HG02973 (cell line): Measurements from ENCODE around the gene CRYBG2.
"Not testable (repeated sequence)": the region's sequence is repeated elsewhere in the genome, so short reads cannot be mapped to it uniquely, and the experiment has no call there.

Source experiments
- ATAC-seq: cut with Tn5 transposase; IDR thresholded peaks from one replicate; pipeline ENCODE4 v1.9.1; 2021; ENCODE audit warnings: moderate library complexity; ENCODE audit not compliant: unreplicated experiment

The CRYBG2 gene

GRCh38 chr1:26324550-26324949 is 29.4 kb downstream of the CRYBG2 start:
- no peak for ATAC-seq

GRCh38 chr1:26323382-26323781 is 30.5 kb downstream of the CRYBG2 start:
- no peak for ATAC-seq

GRCh38 chr1:26322042-26322331 is 31.9 kb downstream of the CRYBG2 start:
- ATAC-seq: no peak

- peak; percentile 31 for ATAC-seq
Observed at GRCh38 chr1:26321315-26322041, 32.5 kb downstream of the CRYBG2 start.

- ATAC-seq: no peak
Observed at GRCh38 chr1:26320896-26321295, 33.0 kb downstream of the CRYBG2 start.

GRCh38 chr1:26318338-26319064 is 35.4 kb downstream of the CRYBG2 start:
- ATAC-seq: no peak

- ATAC-seq: no peak
Observed at GRCh38 chr1:26317612-26318337, 36.2 kb downstream of the CRYBG2 start, which contains the start of gene CD52. CD52 (plus strand) TSS chr1:26317958; CDS start chr1:26318018, 60 bp downstream.

- no peak for ATAC-seq
Observed at GRCh38 chr1:26317146-26317545, 36.8 kb downstream of the CRYBG2 start.

GRCh38 chr1:26315874-26316850 is 37.8 kb downstream of the CRYBG2 start:
- ATAC-seq: no peak

- no peak for ATAC-seq
Observed at GRCh38 chr1:26314501-26314900, 39.4 kb downstream of the CRYBG2 start.

- not testable (repeated sequence) for ATAC-seq
Observed at GRCh38 chr1:26307966-26308899, 45.7 kb downstream of the CRYBG2 start.

GRCh38 chr1:26307363-26307781 is 46.6 kb downstream of the CRYBG2 start:
- ATAC-seq: no peak

- ATAC-seq: peak; percentile 94
Observed at GRCh38 chr1:26306290-26307229, 47.4 kb downstream of the CRYBG2 start, which contains the start of gene UBXN11. UBXN11 (minus strand) TSS chr1:26306636; CDS start chr1:26302883, 3,753 bp downstream.

- no peak for ATAC-seq
Observed at GRCh38 chr1:26305667-26306289, 48.2 kb downstream of the CRYBG2 start.

GRCh38 chr1:26302733-26303405 is 51.1 kb downstream of the CRYBG2 start:
- ATAC-seq: no peak

- ATAC-seq: no peak
Observed at GRCh38 chr1:26300578-26301275, 53.2 kb downstream of the CRYBG2 start.

GRCh38 chr1:26297791-26298124 is 56.2 kb downstream of the CRYBG2 start:
- ATAC-seq: no peak
